BE2C (cell line): Measurements from ENCODE around the gene LCN9.

Experiments
- DNase-seq: peaks from one replicate; pipeline ENCODE4 v3.0.0-alpha.2; 2020
- H3K27me3 ChIP-seq: fragments of 250-450 bp; sonication (Bioruptor Pico); 2 replicates; pipeline ENCODE4 v1.5.1; 2020; ENCODE audit warnings: mild to moderate bottlenecking
- H3K36me3 ChIP-seq: fragments of 250-450 bp; sonication (Bioruptor Pico); 2 replicates; pipeline ENCODE4 v1.5.1; 2020; ENCODE audit warnings: mild to moderate bottlenecking
- H3K4me1 ChIP-seq: fragments of 250-450 bp; sonication (Bioruptor Pico); 2 replicates; pipeline ENCODE4 v1.5.1; 2020
- H3K4me3 ChIP-seq: 2 replicates; pipeline ENCODE4 v1.5.1; 2011; ENCODE audit warnings: low read depth, low read length
- H3K9me3 ChIP-seq: fragments of 250-450 bp; sonication (Bioruptor Pico); 2 replicates; pipeline ENCODE4 v1.5.1; 2020
- TF ChIP-seq, protein P1 (sequence below): IDR thresholded peaks from 2 replicates; pipeline ENCODE4 v1.5.1; 2012; ENCODE audit warnings: mild to moderate bottlenecking, low read depth, low read length

Gene LCN9

DNA sequence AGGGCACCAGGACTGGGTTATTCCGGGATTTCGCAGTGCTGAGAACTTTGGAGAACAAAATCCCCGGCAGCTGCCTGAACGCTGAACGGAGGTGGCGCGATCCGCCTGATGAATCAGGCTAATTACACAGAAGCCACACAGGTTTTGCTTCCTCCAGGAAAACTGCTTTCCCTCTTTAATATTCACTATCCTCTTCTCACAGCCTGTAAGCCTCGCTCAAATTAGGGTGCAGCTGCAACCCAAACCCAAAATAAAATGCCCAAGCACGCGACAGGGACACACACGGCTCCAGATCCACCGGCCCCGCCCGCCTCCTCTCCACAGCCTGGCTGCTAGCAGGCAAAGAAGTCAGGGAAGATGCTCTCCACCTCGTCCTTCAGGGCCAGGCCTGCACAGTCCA, 30.2 kb downstream of the LCN9 start:
- no peaks in the 10 kb centered on the region for H3K9me3 ChIP-seq
- no peaks in the 10 kb centered on the region for H3K27me3 ChIP-seq
- H3K36me3 ChIP-seq: no peaks in the 10 kb centered on the region
- no peaks in the 10 kb centered on the region for H3K4me1 ChIP-seq
- H3K4me3 ChIP-seq: no peak overlapping the region
- DNase-seq: no peak
- TF ChIP-seq, protein P1, sequence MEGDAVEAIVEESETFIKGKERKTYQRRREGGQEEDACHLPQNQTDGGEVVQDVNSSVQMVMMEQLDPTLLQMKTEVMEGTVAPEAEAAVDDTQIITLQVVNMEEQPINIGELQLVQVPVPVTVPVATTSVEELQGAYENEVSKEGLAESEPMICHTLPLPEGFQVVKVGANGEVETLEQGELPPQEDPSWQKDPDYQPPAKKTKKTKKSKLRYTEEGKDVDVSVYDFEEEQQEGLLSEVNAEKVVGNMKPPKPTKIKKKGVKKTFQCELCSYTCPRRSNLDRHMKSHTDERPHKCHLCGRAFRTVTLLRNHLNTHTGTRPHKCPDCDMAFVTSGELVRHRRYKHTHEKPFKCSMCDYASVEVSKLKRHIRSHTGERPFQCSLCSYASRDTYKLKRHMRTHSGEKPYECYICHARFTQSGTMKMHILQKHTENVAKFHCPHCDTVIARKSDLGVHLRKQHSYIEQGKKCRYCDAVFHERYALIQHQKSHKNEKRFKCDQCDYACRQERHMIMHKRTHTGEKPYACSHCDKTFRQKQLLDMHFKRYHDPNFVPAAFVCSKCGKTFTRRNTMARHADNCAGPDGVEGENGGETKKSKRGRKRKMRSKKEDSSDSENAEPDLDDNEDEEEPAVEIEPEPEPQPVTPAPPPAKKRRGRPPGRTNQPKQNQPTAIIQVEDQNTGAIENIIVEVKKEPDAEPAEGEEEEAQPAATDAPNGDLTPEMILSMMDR: no peak

DNA sequence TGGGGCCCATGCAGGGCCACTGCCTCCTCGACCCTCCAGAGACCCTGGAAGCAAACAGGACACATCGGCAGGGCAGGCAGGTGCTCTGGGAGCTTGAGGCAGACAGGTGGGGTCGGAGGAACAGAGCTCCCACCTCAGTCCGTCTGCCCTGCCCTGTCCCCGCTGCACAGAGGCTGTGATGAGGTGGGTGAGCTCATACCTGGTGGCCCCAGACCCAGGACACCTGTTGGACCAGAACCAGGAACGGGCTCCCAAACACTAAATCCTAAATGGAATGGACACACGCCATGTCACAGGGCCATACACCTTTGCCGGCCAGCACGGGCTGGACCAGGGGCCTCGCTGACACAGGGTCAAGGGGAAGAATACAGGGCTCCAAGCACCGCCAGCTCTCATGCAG, 30.7 kb downstream of the LCN9 start:
- TF ChIP-seq, protein P1: no peak
- no peaks in the 10 kb centered on the region for H3K27me3 ChIP-seq
- no peak for DNase-seq
- H3K4me1 ChIP-seq: no peaks in the 10 kb centered on the region
- no peaks in the 10 kb centered on the region for H3K36me3 ChIP-seq
- H3K4me3 ChIP-seq: no peak overlapping the region
- H3K9me3 ChIP-seq: no peaks in the 10 kb centered on the region

DNA sequence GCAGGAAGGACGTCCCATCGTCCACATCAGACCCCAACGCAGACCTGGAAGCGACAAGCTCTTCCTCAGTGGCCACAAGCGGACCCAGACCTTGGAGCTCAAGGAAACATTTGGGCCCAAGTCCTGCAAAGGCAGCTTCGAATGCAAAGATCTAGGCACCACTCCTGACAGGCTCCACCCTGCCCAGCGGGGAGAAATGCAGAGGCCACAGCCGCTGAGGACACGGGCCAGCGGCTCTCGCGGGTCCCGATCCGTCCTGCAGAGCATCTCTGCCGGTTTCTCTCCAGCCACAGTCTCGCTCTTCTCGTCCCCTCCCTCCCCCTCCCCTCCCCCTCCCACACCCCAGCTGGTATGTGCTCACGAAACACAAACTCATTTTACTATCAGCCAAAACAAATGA, 31.3 kb downstream of the LCN9 start:
- Histone ChIP-seq H3K9me3 (no peaks in the 10 kb centered on the region), H3K4me3 (no peak overlapping the region), H3K36me3 (no peaks in the 10 kb centered on the region), H3K4me1 (no peaks in the 10 kb centered on the region), H3K27me3 (no peaks in the 10 kb centered on the region)
- TF ChIP-seq, protein P1: no peak
- DNase-seq: no peak

DNA sequence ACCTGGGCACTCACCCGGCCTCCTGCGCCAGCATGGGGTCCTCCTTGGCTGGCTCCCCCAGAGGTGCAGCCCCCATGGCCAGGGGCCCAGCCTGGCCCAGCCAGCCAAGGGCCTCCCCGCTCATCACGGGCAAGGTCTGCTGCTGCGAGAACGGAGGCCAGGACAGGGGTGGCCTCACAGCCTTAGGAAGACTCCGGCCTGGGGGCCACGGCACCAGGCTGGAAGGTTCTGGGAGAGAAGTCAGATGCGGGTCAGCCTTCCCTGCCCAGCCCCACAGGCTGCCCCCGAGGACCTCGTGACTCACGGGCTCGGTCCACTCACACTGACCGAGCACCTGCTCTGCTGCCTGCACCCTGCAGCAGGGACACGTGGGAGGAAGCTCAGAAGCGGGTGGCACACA, 31.9 kb downstream of the LCN9 start:
- H3K4me1 ChIP-seq: no peaks in the 10 kb centered on the region
- TF ChIP-seq, protein P1: no peak
- no peaks in the 10 kb centered on the region for H3K36me3 ChIP-seq
- no peak overlapping the region for H3K4me3 ChIP-seq
- no peak for DNase-seq
- no peaks in the 10 kb centered on the region for H3K27me3 ChIP-seq
- no peaks in the 10 kb centered on the region for H3K9me3 ChIP-seq

DNA sequence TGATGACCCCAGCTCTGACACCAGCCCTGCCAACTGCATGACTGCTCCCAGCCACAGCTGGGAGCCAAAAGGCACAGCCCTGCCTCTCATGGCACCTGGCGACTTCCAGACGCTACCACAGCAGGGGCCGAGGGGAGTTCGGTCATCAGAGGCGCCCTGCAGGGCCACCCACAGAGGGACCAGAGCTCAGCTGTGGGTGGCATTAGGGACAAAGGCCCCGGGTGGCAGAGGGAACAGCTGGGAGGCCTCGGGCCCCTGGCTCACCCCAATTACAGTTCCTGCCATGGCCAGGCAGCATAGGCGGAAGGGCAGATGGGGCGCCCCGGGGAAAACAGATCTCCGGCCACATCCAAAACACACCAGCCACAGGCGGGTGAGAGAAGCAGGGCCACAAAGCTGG, 32.5 kb downstream of the LCN9 start:
- H3K9me3 ChIP-seq: no peaks in the 10 kb centered on the region
- no peaks in the 10 kb centered on the region for H3K36me3 ChIP-seq
- no peaks in the 10 kb centered on the region for H3K4me1 ChIP-seq
- no peak for DNase-seq
- H3K27me3 ChIP-seq: no peaks in the 10 kb centered on the region
- H3K4me3 ChIP-seq: no peak overlapping the region
- TF ChIP-seq, protein P1: no peak

DNA sequence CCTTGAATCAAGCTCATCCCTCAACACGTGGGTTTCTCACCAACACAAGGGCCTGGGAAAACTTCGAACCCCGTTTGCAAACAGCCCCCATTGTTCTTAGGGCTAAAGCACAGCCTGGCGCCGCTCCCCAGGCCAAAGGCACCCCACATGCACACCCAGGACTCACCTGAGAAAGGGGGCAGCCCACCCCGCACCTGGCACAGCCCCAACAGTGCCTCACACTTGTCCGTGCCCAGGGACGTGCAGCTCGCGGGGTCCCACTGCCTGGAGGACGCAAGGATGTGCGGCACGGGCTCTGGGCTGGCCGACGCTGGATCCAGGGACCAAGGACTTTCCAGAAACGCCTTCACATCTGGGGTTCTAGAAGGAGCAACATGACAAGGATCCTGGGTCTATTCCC, 33.3 kb downstream of the LCN9 start:
- TF ChIP-seq, protein P1: no peak
- DNase-seq: no peak
- no peaks in the 10 kb centered on the region for H3K9me3 ChIP-seq
- no peaks in the 10 kb centered on the region for H3K27me3 ChIP-seq
- no peak overlapping the region for H3K4me3 ChIP-seq
- no peaks in the 10 kb centered on the region for H3K36me3 ChIP-seq
- H3K4me1 ChIP-seq: no peaks in the 10 kb centered on the region
